Measurements from ENCODE around the gene CFAP20DC. TPM values are rescaled to one million over a fixed set of nuclear protein-coding genes. Genes with fewer than 3 reads are reported as not detected.

The CFAP20DC gene
- total and polyA plus RNA-seq, 10 of the 15 experiments (the other 5 are each of a cell fraction or from before 2014, with no cell fraction given): 0.53 to 11.6 (median 2.0) TPM

DNA sequence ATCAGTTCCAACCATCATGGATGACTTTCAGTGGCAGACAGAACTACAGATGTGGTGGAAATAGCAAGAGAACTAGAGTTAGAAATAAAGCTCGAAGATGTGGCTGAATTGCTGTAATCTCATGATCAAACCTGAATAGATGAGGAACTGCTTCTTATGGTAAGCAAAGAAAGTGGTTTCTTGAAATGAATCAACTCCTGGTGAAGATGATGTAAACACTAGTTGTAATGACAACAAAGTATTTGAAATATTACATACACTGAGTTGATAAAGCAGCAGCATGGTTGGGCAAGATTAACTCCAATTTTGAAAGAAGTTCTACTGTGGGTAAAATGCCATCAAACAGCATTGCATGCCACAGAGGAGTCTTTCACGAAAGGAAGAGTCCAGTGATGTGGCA, 251.5 kb downstream of the CFAP20DC start (continued):
- peak; percentile 39; the same call in 1 of the 2 replicates for TF ChIP-seq MTA2 (IDR thresholded peaks at IDR 0.05; ENCODE audit: low read depth)
- TF ChIP-seq MEF2A (IDR thresholded peaks at IDR 0.05; ENCODE audit: insufficient read depth, low read depth, low read length): no peak
- peak in 1 of 2 experiments; percentile 18; a peak in 1 of 4 replicates for TF ChIP-seq BHLHE40 (IDR thresholded peaks at IDR 0.05; ENCODE audit: borderline replicate concordance in 1 of 2, low read depth in 2 of 2, low read length in 1 of 2)
- TF ChIP-seq EP300 (IDR thresholded peaks at IDR 0.05; ENCODE audit: borderline replicate concordance in 1 of 2, control insufficient read depth in 1 of 2, low read depth in 2 of 2, low read length in 2 of 2): peak in 1 of 2 experiments; percentile 51; a peak in 1 of 4 replicates
- TF ChIP-seq, protein P1, sequence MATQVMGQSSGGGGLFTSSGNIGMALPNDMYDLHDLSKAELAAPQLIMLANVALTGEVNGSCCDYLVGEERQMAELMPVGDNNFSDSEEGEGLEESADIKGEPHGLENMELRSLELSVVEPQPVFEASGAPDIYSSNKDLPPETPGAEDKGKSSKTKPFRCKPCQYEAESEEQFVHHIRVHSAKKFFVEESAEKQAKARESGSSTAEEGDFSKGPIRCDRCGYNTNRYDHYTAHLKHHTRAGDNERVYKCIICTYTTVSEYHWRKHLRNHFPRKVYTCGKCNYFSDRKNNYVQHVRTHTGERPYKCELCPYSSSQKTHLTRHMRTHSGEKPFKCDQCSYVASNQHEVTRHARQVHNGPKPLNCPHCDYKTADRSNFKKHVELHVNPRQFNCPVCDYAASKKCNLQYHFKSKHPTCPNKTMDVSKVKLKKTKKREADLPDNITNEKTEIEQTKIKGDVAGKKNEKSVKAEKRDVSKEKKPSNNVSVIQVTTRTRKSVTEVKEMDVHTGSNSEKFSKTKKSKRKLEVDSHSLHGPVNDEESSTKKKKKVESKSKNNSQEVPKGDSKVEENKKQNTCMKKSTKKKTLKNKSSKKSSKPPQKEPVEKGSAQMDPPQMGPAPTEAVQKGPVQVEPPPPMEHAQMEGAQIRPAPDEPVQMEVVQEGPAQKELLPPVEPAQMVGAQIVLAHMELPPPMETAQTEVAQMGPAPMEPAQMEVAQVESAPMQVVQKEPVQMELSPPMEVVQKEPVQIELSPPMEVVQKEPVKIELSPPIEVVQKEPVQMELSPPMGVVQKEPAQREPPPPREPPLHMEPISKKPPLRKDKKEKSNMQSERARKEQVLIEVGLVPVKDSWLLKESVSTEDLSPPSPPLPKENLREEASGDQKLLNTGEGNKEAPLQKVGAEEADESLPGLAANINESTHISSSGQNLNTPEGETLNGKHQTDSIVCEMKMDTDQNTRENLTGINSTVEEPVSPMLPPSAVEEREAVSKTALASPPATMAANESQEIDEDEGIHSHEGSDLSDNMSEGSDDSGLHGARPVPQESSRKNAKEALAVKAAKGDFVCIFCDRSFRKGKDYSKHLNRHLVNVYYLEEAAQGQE (IDR thresholded peaks at IDR 0.05; ENCODE audit: low read depth, low read length): no peak
- TF ChIP-seq JUNB (IDR thresholded peaks at IDR 0.05): peak; percentile 63
- TF ChIP-seq SPI1 (IDR thresholded peaks at IDR 0.05; ENCODE audit: borderline replicate concordance, insufficient read depth, low read depth, low read length): peak; percentile 84
- no peak for TF ChIP-seq SUZ12 (IDR thresholded peaks at IDR 0.05; ENCODE audit: unreplicated experiment)
- TF ChIP-seq DPF2 (IDR thresholded peaks at IDR 0.05): peak; percentile 62; the same call in 1 of the 2 replicates
- TF ChIP-seq RFX5 (IDR thresholded peaks at IDR 0.05; ENCODE audit: low read depth, low read length): no peak
- TF ChIP-seq ATF2 (IDR thresholded peaks at IDR 0.05; ENCODE audit: low read length): peak; percentile 68
- peak; percentile 83 for TF ChIP-seq ATF7 (IDR thresholded peaks at IDR 0.05; ENCODE audit: low read depth)
- TF ChIP-seq ZNF24 (IDR thresholded peaks at IDR 0.05): no peak
- peak; percentile 48; the same call in 1 of the 2 replicates for TF ChIP-seq BACH1 (IDR thresholded peaks at IDR 0.05; ENCODE audit: borderline replicate concordance)
